Measurements from ENCODE around the gene HAPLN1.

DNA sequence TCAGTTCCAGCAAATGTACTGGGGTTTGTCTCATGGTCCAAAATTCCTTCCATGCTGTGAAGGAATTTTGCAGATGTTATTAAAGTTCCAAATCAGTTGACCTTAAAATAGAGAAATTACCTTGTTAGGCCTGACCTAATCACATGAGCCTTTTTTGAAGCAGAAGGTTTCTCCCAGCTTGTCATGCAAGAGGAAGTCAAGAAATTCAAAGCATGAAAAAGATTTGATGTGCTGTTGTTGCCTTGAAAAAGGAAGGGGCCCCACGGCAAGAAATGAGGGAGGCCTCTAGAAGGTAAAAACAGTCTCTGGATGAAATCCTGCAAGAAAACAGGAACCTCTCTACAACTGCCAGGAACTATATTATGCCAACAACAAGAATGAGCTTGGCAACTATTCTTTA, 24.2 kb upstream of the HAPLN1 start:
- TF ChIP-seq, protein P1, sequence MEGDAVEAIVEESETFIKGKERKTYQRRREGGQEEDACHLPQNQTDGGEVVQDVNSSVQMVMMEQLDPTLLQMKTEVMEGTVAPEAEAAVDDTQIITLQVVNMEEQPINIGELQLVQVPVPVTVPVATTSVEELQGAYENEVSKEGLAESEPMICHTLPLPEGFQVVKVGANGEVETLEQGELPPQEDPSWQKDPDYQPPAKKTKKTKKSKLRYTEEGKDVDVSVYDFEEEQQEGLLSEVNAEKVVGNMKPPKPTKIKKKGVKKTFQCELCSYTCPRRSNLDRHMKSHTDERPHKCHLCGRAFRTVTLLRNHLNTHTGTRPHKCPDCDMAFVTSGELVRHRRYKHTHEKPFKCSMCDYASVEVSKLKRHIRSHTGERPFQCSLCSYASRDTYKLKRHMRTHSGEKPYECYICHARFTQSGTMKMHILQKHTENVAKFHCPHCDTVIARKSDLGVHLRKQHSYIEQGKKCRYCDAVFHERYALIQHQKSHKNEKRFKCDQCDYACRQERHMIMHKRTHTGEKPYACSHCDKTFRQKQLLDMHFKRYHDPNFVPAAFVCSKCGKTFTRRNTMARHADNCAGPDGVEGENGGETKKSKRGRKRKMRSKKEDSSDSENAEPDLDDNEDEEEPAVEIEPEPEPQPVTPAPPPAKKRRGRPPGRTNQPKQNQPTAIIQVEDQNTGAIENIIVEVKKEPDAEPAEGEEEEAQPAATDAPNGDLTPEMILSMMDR (IDR thresholded peaks at IDR 0.05), result no peak
- TF ChIP-seq EZH2 (IDR thresholded peaks at IDR 0.05), result no peak
- TF ChIP-seq EZH2phosphoT487 (IDR thresholded peaks at IDR 0.05), result no peak

Measured in neural progenitor cell (in vitro differentiated cells).